Breast epithelium (tissue), 3 donors: ENCODE measurements around the gene GPR3.

Experiments
- CTCF ChIP-seq, 3 donors: fragments of 450-650 bp; IDR thresholded peaks; one replicate each; pipeline ENCODE4 v1.5.1; 2016 to 2017; ENCODE audit warnings: antibody characterized with exemption in 3 of 3, mild to moderate bottlenecking in 3 of 3, moderate library complexity in 3 of 3
- POLR2A ChIP-seq: fragments of 450-650 bp; IDR thresholded peaks from one replicate; pipeline ENCODE4 v1.6.1; 2016; ENCODE audit warnings: antibody characterized with exemption, mild to moderate bottlenecking, moderate library complexity
- POLR2AphosphoS5 ChIP-seq, 3 donors: sonication (generic); formaldehyde crosslinking; IDR thresholded peaks; one replicate each; pipeline ENCODE4 v1.6.1; 2017; ENCODE audit warnings: antibody characterized with exemption in 3 of 3

- TF ChIP-seq CTCF (IDR thresholded peaks at IDR 0.05) (no peak), POLR2A (no peak), POLR2AphosphoS5 (IDR thresholded peaks at IDR 0.05) (no peak)
These were observed 52.2 kb downstream of the GPR3 start for GRCh38 chr1:27444632-27445031.
